Stimulated activated memory B cell treated with anti-CD40 and anti-IgM and Interleukin-4, amounts not matched to agents 10 μg/mL and 1 μg/mL and 100 μg/mL, for 72 hours (primary cell): ENCODE results near the gene RGPD3.
A peak's percentile ranks its signal among the peaks of the same experiment; 100 is the strongest.
"Not testable (repeated sequence)": the region's sequence is repeated elsewhere in the genome, so short reads cannot be mapped to it uniquely, and the experiment has no call there.

ENCODE experiments used
- ATAC-seq: fragments of 150-1000 bp; cut with Tn5 transposase; 2 replicates; pipeline ENCODE4 v1.10.0; 2021
- H3K27ac Mint-ChIP-seq: one replicate; pipeline ENCODE4 v1.8.0; 2022; ENCODE audit warnings: mild to moderate bottlenecking, mixed read lengths
- H3K27me3 Mint-ChIP-seq: one replicate; pipeline ENCODE4 v1.8.0; 2022; ENCODE audit warnings: mixed read lengths
- H3K36me3 Mint-ChIP-seq: one replicate; pipeline ENCODE4 v1.8.0; 2022; ENCODE audit warnings: mixed read lengths
- H3K4me1 Mint-ChIP-seq: one replicate; pipeline ENCODE4 v1.8.0; 2022; ENCODE audit warnings: mixed read lengths
- H3K4me3 Mint-ChIP-seq: one replicate; pipeline ENCODE4 v1.8.0; 2022; ENCODE audit warnings: mild to moderate bottlenecking, moderate library complexity, mixed read lengths
- H3K9me3 Mint-ChIP-seq: one replicate; pipeline ENCODE4 v1.8.0; 2022; ENCODE audit warnings: mixed read lengths

Gene RGPD3

DNA sequence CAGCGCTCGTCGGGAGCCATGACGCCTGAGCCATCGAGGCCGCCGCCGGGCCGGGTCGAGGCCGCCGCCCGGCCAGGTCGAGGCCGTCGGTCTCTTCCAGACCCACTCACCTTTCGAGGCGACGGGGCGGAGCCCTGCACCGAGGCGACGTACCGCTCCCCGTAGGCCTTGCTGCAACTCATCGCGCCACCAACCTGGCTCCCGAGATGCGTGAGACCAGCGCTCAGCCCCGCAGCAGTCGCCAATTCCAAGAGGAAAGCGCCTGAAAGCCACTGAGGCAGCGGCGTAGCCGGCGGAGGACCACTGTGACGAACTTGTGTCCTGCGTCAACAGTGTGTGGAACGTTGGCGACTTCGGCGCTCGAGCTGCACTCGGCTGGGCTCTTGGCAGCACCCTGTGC lies at the start of gene RGPD3:
Gene RGPD3 (minus strand): TSS at position 307 of the 400 bp plus-strand sequence. CDS start 125 bp downstream, at position 182.
- H3K4me1 Mint-ChIP-seq, H3K9me3 Mint-ChIP-seq, H3K36me3 Mint-ChIP-seq, H3K27me3 Mint-ChIP-seq, H3K27ac Mint-ChIP-seq, ATAC-seq, H3K4me3 Mint-ChIP-seq: not testable (repeated sequence)

DNA sequence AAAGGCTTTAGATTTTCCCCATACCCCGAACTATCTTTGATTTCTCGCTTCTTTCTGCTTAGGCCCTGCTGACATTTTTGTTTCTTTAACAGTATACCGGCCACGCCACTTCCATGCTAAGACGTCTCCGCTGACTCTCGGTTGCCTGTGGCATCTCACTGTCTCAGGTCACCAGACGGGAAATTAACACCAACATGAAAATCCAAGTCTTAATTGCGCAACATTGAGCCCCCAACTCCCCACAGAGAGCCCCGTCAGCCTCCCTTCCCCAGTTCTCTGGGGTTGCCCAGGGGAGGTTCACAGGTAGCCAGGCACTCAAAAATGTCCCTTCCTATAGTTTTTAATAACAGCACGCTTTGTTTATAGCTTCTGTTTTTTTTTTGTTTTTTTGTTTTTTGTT lies 49.1 kb upstream of the RGPD3 start:
- Mint-ChIP-seq H3K9me3 (no peaks in the 10 kb centered on the region), H3K4me3 (no peak overlapping the region), H3K4me1 (no peaks in the 10 kb centered on the region), H3K27me3 (peaks cover 6% of the 10 kb centered on the region), H3K36me3 (no peaks in the 10 kb centered on the region), H3K27ac (no peak overlapping the region)
- ATAC-seq, result no peak

- H3K36me3 Mint-ChIP-seq, result no peaks in the 10 kb centered on the region
- no peaks in the 10 kb centered on the region for H3K4me1 Mint-ChIP-seq
- no peak overlapping the region for H3K4me3 Mint-ChIP-seq
- H3K9me3 Mint-ChIP-seq, result no peaks in the 10 kb centered on the region
- peaks cover 6% of the 10 kb centered on the region for H3K27me3 Mint-ChIP-seq
- no peak overlapping the region for H3K27ac Mint-ChIP-seq
- ATAC-seq, result no peak
Measured at GRCh38 chr2:106516864-106517263, 48.7 kb upstream of the RGPD3 start.

GRCh38 chr2:106516436-106516835 lies 48.2 kb upstream of the RGPD3 start:
- no peak overlapping the region for H3K4me3 Mint-ChIP-seq
- no peak overlapping the region for H3K27ac Mint-ChIP-seq
- no peak for ATAC-seq

DNA sequence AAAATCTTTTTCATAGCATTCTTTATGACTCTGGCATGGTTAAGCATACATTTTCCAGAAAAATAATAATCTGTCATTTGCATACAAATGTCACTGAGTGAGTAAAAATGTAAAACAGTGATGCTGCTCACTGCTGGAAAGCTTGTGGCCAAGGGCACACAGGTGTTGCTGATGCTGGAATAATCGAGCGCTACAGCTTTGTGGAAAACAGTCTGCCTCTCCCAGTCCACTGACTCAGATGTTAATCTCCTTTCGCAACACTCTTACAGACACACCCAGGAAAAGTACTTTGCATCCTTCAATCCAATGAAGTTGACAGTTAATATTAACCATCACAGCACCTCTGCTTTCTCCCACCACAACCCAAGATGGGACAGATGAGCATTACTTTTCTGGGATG lies 46.6 kb upstream of the RGPD3 start:
- not testable (repeated sequence) for H3K4me3 Mint-ChIP-seq, H3K36me3 Mint-ChIP-seq, H3K27me3 Mint-ChIP-seq, H3K9me3 Mint-ChIP-seq, H3K27ac Mint-ChIP-seq, ATAC-seq, H3K4me1 Mint-ChIP-seq

More at GRCh38 chr2:106516436-106516835, 48.2 kb upstream of the RGPD3 start:
- Mint-ChIP-seq H3K36me3 (no peaks in the 10 kb centered on the region), H3K9me3 (no peaks in the 10 kb centered on the region), H3K4me1 (no peaks in the 10 kb centered on the region), H3K27me3 (peaks cover 6% of the 10 kb centered on the region)

GRCh38 chr2:106513391-106513790 lies 45.2 kb upstream of the RGPD3 start:
- not testable (repeated sequence) for H3K4me3 Mint-ChIP-seq, H3K27ac Mint-ChIP-seq, H3K36me3 Mint-ChIP-seq, H3K4me1 Mint-ChIP-seq, ATAC-seq, H3K9me3 Mint-ChIP-seq, H3K27me3 Mint-ChIP-seq

DNA sequence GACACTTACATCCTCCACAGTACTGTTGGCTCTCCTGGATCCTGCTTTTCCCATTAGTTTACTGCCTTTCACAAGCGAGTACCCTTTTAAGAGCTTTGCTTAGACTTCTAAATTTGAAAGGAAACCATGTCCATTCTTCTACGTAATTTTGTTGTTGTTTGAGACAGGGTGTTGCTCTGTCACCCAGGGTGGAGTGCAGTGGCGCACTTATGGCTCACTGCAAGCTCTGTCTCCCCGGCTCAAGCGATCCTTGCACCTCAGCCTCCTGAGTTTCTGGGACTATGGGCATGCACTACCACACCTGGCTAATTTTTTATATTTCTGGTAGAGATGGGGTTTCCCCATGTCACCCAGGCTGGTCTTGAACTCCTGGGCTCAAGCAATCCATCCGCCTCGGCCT lies 43.7 kb upstream of the RGPD3 start:
- not testable (repeated sequence) for H3K9me3 Mint-ChIP-seq, H3K4me3 Mint-ChIP-seq, H3K27me3 Mint-ChIP-seq, H3K27ac Mint-ChIP-seq, H3K36me3 Mint-ChIP-seq, ATAC-seq, H3K4me1 Mint-ChIP-seq

- not testable (repeated sequence) for ATAC-seq, H3K4me1 Mint-ChIP-seq, H3K27ac Mint-ChIP-seq, H3K36me3 Mint-ChIP-seq, H3K4me3 Mint-ChIP-seq, H3K27me3 Mint-ChIP-seq, H3K9me3 Mint-ChIP-seq
Measured at GRCh38 chr2:106511476-106511901, 43.3 kb upstream of the RGPD3 start.

DNA sequence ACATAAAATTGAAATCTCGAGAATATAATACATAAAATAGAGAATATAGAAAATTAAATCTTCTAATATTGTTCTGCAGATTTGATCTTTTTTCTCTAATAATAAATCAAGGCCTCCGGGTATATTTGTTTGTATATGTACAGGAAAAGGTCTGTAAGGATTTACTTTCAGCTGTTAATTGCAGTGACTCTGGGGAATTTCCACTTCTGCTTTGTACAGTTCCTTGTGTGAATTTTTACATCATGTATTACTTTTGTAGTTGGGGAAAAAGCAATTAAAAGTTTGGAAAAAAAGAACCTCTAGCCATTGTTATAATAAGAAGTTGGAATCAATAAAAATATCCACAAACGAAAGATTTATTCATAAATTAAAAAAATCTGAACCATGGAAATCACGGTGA lies 42.6 kb upstream of the RGPD3 start:
- ATAC-seq, H3K27ac Mint-ChIP-seq, H3K9me3 Mint-ChIP-seq, H3K4me1 Mint-ChIP-seq, H3K4me3 Mint-ChIP-seq, H3K27me3 Mint-ChIP-seq, H3K36me3 Mint-ChIP-seq: not testable (repeated sequence)

GRCh38 chr2:106509374-106509770 lies 41.2 kb upstream of the RGPD3 start:
- not testable (repeated sequence) for ATAC-seq, H3K27me3 Mint-ChIP-seq, H3K27ac Mint-ChIP-seq, H3K4me1 Mint-ChIP-seq, H3K36me3 Mint-ChIP-seq, H3K4me3 Mint-ChIP-seq, H3K9me3 Mint-ChIP-seq

GRCh38 chr2:106508660-106509373 lies 40.6 kb upstream of the RGPD3 start:
- not testable (repeated sequence) for H3K4me3 Mint-ChIP-seq, H3K4me1 Mint-ChIP-seq, ATAC-seq, H3K27ac Mint-ChIP-seq, H3K9me3 Mint-ChIP-seq, H3K36me3 Mint-ChIP-seq, H3K27me3 Mint-ChIP-seq

- not testable (repeated sequence) for H3K27me3 Mint-ChIP-seq, H3K27ac Mint-ChIP-seq, ATAC-seq, H3K4me3 Mint-ChIP-seq, H3K4me1 Mint-ChIP-seq, H3K9me3 Mint-ChIP-seq, H3K36me3 Mint-ChIP-seq
Measured at GRCh38 chr2:106506002-106506687, 37.9 kb upstream of the RGPD3 start.

GRCh38 chr2:106504787-106505186 lies 36.6 kb upstream of the RGPD3 start:
- not testable (repeated sequence) for H3K9me3 Mint-ChIP-seq, H3K4me1 Mint-ChIP-seq, H3K27me3 Mint-ChIP-seq, H3K27ac Mint-ChIP-seq, H3K4me3 Mint-ChIP-seq, H3K36me3 Mint-ChIP-seq
- ATAC-seq, result peak; percentile 44

GRCh38 chr2:106504192-106504591 lies 36.0 kb upstream of the RGPD3 start:
- H3K27me3 Mint-ChIP-seq, H3K9me3 Mint-ChIP-seq, H3K4me3 Mint-ChIP-seq, H3K4me1 Mint-ChIP-seq, H3K36me3 Mint-ChIP-seq, H3K27ac Mint-ChIP-seq: not testable (repeated sequence)
- ATAC-seq, result peak; percentile 14

DNA sequence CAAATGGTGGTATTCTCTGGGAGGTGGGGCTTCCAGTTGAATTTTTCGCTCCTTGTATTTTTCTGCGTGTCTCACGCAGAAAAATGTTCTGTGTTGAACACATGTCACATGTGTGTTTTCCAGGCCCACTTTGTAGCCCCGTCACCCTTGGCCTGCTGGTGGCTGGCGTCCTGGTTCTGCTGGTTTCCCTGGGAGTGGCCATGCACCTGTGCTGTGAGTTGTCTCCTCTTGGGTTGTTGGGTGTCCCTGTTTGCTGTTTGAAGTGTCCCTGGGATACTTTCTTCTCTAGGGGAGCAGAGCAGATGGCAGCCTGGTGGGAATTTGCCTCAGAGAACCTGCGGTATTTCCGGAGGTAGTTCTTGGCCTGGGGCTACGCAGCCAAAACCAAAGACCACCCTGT lies 34.1 kb upstream of the RGPD3 start:
- not testable (repeated sequence) for H3K4me3 Mint-ChIP-seq, H3K27ac Mint-ChIP-seq, H3K27me3 Mint-ChIP-seq, H3K36me3 Mint-ChIP-seq, H3K9me3 Mint-ChIP-seq, ATAC-seq, H3K4me1 Mint-ChIP-seq

GRCh38 chr2:106500350-106500749 lies 32.1 kb upstream of the RGPD3 start:
- not testable (repeated sequence) for H3K36me3 Mint-ChIP-seq, H3K4me1 Mint-ChIP-seq, H3K9me3 Mint-ChIP-seq, ATAC-seq, H3K4me3 Mint-ChIP-seq, H3K27me3 Mint-ChIP-seq, H3K27ac Mint-ChIP-seq
